ENCODE results near the gene MOK.
"Not testable (repeated sequence)": the region's sequence is repeated elsewhere in the genome, so short reads cannot be mapped to it uniquely, and the experiment has no call there.

Gene MOK

GRCh38 chr14:102243795-102244194, 61.2 kb downstream of the MOK start:
- DNase-seq = not testable (repeated sequence)

GRCh38 chr14:102241147-102241546, 63.8 kb downstream of the MOK start:
- no peak for DNase-seq

GRCh38 chr14:102240481-102240880, 64.5 kb downstream of the MOK start:
- not testable (repeated sequence) for DNase-seq

GRCh38 chr14:102239231-102239630, 65.7 kb downstream of the MOK start:
- DNase-seq = no peak

GRCh38 chr14:102238766-102239165, 66.2 kb downstream of the MOK start:
- no peak for DNase-seq

- no peak for DNase-seq
Observed at GRCh38 chr14:102238131-102238530, 66.8 kb downstream of the MOK start.

GRCh38 chr14:102236026-102236425, 68.9 kb downstream of the MOK start:
- DNase-seq = no peak

- DNase-seq = peak; percentile 66
Observed at GRCh38 chr14:102235275-102235897, 69.6 kb downstream of the MOK start.

GRCh38 chr14:102234331-102235264, 70.4 kb downstream of the MOK start:
- no peak for DNase-seq

GRCh38 chr14:102233081-102233480, 71.9 kb downstream of the MOK start:
- DNase-seq = no peak

GRCh38 chr14:102232348-102232625, 72.7 kb downstream of the MOK start:
- DNase-seq = no peak

GRCh38 chr14:102231476-102232347, 73.3 kb downstream of the MOK start:
- DNase-seq = no peak

- DNase-seq = no peak
Observed at GRCh38 chr14:102230481-102231210, 74.3 kb downstream of the MOK start.

- no peak for DNase-seq
Observed at GRCh38 chr14:102229739-102230092, 75.2 kb downstream of the MOK start.

GRCh38 chr14:102229071-102229738, 75.8 kb downstream of the MOK start:
- DNase-seq = no peak

GRCh38 chr14:102227184-102227964, 77.6 kb downstream of the MOK start:
- DNase-seq = no peak

- DNase-seq = no peak
Observed at GRCh38 chr14:102226356-102227125, 78.4 kb downstream of the MOK start.

GRCh38 chr14:102225936-102226335, 79.0 kb downstream of the MOK start:
- DNase-seq = no peak

- no peak for DNase-seq
Observed at GRCh38 chr14:102225386-102225785, 79.6 kb downstream of the MOK start.

- no peak for DNase-seq
Observed at GRCh38 chr14:102223682-102224081, 81.3 kb downstream of the MOK start.

GRCh38 chr14:102222751-102223150, 82.2 kb downstream of the MOK start:
- no peak for DNase-seq

Measured in RPMI8226 (cell line).